Measurements from ENCODE around the gene COL25A1.
"Not testable (repeated sequence)": the region's sequence is repeated elsewhere in the genome, so short reads cannot be mapped to it uniquely, and the experiment has no call there.

The COL25A1 gene

DNA sequence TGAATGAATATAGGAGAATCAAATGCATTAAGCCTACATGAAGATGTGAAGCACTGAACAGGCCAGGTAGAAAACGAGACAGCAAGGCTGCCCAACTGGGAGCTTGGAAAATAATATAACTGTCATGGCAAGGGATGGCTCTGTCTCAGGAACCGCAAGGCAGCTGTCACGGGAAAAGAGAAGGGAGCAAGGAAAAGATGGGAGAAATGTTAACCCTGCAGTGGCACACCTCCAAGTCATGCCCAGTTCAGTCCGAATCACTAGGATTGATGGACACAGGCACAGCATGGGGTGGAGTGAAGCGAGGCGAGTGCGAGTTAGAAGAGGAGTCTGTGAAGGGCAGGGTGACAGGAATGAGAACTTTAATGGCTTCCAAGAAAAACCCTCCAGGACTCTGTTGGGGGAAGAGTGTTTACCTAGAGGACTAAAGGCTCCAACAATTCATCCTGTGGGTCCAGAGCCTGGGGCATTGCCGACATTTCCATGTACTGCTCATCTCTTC lies 395.5 kb downstream of the COL25A1 start:
- DNase-seq (ENCODE audit: low read depth in 2 of 2) = no peak

DNA sequence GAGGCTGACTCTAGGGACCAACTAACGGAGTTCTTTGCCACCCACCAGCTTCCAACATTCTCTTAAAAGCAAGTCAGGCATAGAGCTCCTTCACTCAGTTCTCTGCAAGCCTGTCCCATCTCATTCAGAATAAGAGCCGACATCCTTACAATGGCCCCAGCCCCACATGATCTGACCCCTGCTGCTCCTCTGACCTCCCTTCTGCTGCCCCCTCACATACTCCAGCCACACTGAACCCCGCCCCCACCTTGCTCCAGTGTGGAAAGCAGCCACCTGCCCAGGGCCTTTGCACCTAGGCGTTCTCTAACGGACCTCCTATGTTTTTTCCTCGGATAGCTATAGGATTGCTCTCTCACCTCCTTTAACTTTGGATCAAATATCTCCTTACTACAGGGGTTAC lies 396.5 kb downstream of the COL25A1 start:
- DNase-seq (ENCODE audit: low read depth in 2 of 2) = no peak

DNA sequence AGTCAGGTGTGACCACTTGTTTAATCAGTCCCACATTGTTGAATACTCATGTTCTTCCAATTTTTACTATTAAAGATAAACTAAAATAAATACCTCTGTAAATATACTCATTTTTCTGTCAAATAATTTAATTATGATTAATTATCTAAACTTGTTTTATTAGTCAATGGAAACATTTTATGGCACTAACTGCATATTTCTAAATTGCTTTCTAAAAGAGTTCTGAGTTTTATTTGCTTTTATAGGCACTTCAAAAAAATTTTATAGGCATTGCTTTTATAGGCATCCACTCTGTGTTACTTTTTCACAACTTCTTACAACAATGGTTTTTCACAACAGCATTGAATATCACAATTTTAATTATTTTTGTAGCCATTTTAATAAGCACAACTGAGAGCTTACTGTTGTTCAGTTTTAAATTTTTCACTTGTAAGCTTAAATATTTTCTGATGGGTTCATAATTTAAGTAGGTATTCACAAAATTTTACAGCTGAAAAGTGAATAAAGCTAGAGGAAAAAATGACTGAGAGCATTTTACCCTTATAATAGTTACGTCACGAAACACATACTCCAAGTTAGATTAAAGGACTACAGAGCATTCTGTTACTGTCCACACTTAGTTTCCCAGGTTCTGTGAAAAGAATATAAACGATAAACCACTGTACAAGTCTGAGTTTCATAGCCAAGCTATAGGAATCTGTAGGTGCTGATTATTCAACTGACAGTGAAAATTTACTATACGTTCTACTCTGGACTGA lies 398.8 kb downstream of the COL25A1 start:
- DNase-seq (ENCODE audit: low read depth in 2 of 2) = no peak

DNA sequence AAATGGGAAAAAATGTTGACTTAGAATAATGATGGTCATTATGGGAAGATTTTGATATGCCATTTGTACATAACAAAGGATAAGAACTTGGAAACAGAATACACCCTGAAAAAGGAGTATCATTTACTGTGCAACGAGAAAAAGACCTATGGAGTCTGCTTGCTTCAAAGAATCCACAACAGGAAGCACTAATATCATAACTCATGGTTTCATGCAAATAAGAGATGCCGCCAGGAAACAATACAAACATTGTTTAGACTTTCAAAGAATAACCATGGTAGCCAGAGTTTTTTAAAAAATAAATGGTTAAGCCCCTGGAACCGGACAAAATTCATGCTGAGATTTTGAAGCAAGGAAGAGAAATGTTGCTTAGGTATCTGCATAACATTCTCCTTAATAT lies 399.7 kb downstream of the COL25A1 start:
- no peak for DNase-seq (ENCODE audit: low read depth in 2 of 2)

DNA sequence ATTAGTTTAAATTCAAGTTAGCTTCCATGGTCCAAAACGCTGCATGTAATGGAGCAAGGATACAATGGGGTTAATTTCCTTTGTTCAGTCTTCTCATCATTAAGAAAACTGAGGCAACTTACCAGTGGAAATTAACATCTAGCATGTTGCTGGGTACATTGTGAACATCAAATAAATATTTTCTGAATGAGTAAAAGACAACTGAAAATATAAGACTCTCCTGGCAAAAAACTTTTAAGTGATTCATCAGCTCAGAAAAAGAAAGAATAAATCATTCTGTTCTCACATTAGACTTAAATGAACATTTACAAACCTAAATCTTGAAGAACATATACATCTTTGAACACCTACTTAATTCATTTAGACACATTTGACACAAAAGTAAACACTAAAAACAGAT lies 401.2 kb downstream of the COL25A1 start:
- no peak for DNase-seq (ENCODE audit: low read depth in 2 of 2)

DNA sequence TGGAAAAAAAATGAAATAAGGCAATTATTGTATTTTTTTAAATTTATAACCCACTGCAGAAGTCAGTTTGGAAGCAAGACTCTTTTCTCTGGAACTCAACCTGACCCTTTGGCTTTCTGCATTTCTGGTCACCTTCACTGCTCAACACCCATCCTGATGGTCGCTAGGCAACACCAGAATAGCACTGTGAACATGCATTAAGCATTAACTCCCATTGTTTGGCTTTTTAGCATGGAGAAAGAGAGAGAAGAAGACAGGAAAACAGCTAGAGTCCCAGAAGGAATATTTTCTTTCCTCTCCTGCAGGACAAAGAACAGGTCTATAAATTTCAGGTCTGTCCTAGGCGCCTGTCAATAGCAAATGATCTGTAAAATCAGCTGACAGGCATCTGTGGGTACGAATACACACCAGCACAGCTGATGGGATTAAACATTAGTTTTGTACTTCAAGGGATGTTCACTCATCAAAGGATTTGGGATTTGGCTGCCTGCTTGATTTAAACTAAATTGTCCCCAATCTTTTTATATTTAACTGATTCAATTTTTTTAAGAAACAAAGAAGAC lies 402.4 kb downstream of the COL25A1 start:
- DNase-seq (ENCODE audit: low read depth in 2 of 2) = no peak

DNA sequence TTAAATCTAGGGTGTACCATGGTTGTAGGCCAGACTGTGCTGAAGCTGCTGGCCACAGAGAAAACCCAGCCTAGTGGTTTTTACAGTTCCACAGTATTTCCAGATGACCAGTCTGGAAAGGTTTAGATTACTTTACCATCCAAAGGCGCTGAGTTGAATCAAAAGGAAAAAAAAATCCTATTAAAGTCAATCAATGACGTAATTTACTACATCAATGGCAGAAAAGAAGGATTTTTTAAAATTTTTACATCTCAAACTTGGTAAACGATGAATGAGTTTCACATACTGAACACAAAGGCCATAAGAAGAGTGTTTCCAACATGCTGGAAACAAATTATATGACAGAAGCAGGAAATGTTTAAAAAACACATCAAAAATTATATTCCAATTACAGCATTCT lies 409.0 kb downstream of the COL25A1 start:
- no peak for DNase-seq (ENCODE audit: low read depth in 2 of 2)

DNA sequence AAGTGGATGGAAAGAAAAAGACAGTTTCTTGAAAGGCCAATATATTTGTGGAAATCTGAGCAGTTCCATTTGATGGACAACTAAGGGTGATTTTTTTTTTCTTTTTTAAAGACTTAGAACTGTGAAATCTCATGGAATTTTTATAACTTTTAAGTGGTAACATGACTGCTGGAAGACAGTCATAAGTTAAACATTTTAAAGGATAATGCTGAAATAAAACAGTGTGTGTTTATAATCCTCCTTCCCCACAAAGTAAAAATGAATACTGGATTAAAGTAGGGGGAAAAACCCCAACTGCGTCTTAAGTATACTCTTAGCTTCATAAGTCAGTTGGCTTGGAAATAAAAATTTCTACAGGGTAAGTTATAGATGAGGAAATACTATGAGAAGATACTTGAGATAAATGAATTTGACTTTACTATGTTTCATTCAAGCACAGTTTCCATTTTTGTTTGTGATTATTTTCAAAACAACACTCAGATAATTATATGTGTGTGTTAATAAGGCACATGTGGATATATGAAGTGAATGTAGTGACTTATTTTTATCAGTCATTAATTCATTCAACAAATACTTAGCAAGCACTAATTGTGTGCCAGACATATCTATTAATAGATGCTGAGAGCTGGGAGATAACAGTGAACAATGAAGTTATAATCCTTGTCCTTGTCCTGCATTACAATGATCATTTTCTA lies 410.4 kb downstream of the COL25A1 start:
- no peak for DNase-seq (ENCODE audit: low read depth in 2 of 2)

DNA sequence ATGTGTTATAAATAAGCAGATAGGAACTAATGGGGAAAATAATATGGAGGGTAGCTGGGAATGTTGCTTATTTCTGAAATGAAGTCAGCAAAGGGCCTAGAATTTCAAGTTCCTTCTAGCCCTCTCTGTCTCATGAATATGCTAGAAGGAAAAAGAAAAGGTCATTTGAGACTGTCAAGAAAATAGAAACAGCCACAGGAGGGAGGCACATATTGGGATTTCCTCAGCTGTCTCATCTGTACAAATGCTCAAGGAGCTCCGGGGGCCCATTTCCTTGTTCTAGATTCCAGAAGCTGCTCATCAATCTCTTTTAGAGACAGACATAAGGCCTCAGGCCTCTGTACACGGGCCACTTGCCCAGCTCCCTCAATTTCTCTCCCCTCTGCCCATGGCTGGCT lies 412.0 kb downstream of the COL25A1 start:
- no peak for DNase-seq (ENCODE audit: low read depth in 2 of 2)

DNA sequence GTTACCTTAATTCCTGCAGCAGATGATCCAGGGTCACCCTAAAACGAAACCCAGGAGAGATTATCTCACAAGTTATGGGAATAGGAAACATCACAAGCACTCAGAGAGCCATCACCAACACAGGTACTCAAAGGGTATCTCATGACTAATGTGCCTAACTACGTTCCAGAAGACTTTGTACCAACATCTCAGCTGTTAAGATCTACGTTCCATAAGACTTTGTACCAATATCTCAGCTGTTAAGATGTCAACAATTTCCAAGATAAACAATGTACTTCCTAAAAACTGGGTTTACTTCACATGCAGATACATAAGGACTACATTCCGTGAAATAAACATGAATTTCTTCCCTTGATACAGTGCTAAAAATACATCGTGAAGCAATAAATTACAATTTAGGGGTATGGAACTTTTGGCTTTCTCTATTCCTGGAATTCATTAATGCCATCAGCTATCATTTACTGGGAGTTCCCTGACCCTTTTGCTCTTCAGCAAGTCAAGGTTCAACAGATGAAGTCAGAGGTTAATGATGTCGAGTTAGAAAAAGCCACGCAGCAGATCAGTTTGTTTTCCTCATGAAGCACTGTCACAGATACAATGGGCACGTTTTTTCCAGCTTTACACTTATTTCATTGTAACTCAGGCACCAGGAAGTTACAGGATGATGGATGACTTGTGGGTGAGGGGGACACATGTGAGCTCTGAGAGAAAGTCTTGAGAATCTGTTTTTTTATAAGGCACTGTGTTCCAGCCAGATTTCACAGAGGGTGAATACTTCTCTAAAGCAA lies 412.6 kb downstream of the COL25A1 start:
- DNase-seq (ENCODE audit: low read depth in 2 of 2) = no peak

DNA sequence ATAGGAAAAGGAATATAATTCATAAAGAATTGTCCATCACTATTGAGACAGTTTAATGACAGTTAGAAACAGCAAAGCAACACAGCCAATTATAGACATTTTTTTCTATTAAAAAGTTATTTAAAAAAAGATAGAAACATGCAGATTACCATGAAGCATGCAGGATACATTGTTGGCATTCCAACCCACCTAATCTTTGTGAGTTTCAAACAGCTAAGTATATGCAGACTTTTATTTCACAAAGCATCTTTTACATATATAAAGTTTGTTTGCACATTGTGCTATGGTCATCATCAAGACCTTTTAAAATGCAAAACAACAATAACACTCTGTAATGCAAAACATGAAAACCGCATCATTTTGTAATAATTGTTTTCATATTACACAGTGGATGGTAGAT lies 413.7 kb downstream of the COL25A1 start:
- DNase-seq (ENCODE audit: low read depth in 2 of 2) = no peak

DNA sequence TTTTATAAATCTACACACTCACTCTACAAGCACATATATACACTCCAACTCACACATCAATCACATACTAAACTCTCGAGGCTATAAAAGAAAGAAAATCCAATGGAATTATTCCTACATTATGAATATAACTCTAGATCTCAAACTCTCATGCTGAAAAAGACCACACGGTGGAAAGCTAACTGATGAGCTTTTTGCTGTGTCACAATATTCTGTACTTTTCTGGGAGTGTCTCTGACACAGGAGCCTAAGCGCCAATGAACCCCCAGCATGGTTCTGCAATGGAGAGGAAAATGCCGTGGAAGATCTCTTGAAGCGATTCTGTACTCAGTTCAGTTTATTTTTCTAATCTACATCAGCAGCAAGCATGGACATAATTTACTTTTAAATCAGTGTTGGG lies 415.4 kb downstream of the COL25A1 start:
- no peak for DNase-seq (ENCODE audit: low read depth in 2 of 2)

DNA sequence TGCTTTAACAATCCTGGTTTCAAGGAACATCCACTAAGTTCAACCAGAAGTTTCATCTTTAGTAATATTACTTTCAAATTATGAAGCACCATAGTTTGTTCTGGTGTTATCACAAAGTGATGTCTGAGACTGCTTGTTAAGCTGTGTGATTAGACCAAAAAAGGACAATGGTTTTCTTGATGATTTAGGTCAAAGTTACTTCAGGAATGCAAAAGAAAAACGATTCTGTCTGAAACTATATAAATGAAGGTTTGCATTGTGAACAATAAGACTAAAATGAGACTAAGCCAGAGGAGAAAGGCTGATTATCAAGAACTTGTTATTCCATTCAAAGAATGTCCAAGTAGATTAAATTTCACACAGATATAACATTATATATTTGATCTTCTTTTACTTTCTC lies 417.2 kb downstream of the COL25A1 start:
- no peak for DNase-seq (ENCODE audit: low read depth in 2 of 2)

DNA sequence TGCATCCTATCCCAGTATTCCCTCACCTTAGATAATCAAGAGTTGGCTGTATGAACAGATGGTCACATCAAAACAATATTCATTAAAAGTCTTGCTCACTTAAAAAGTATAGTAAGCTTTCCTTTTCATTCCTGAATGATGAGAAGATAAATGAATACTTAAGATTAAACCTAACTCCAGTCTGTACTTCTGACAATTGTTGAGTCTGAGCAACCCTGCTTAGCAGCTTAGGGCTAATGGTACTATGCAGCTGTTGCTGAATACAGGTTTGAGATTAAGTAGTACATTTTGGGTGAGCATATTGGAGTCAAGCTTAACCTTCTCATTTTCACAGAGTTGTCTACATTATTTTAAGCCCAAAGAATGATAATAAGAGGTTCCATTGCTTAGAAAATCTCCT lies 417.9 kb downstream of the COL25A1 start:
- DNase-seq (ENCODE audit: low read depth in 2 of 2) = no peak

DNA sequence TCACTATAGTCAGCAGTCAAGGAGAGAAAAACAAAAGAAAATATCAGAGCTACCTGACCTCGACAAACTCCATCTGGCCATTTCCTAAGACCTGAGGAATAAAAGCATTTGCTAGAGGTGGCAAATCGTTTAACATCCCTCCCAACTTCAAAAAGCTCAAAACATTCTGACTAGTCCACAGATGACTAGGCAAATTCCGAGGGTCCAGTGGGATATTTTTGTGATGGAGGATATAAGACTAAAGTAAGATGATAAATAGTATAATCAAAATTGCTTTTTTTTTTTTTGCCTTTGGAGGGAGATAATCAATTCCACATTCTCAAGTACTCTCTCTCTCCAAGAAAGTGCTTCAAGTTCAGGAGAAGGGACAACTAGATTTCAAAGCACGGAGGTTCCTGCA lies 420.5 kb downstream of the COL25A1 start:
- DNase-seq (ENCODE audit: low read depth in 2 of 2) = no peak

DNA sequence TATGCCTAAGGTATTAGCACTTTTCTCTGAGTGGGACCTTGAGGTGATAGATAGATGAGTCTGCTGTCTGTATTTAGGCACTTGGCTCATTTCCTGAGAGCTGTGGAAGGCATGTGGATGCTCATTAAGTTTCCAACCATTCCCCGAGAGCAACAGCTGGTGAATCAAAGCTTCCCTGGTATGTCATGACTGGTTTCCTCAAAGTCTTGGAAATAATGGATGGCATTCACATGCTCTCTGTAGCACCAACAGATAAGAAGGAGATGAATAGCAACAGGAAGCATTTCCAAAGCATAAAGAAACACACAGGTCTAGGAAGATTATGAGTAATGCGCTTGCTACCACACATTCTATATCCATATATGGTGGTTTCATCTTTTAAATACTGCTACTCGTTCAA lies 421.3 kb downstream of the COL25A1 start:
- DNase-seq (ENCODE audit: low read depth in 2 of 2) = no peak

DNA sequence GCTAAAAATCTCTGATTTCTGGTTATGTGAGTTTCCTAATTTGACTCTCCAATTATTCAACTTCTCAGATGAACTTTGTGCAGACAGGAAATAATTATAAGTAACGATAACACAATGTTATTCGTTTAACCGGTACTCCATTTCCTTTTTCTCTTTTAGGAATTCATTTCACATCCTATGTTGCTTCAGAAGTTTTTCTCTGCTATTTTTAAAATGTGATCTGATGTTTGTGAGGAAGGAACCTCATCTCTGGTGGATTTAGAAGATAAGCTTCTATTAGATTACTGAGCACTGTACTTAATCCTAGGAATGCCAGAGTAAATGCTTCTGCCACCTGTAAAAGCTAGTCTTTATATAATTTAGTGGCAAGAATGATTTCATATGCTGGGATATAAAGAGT lies 423.7 kb downstream of the COL25A1 start:
- DNase-seq (ENCODE audit: low read depth in 2 of 2) = no peak

DNA sequence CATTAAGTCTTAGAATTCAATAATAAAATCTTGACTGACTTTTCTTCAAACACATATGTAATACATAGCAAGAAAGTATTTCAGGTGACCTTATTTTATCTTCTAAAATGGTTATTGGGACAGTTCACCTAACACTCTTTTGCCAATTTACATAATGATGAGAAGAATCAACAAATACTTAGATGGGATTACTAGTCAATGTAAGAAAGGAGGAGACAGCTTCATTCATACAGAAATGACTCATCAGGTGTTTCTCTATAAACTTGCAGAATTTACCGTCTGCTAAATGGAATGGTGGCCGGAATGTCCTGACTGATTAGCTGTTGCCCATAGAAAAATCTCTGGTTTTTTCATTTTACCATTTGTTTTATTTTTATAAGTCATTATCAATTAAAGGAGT lies 424.6 kb downstream of the COL25A1 start:
- no peak for DNase-seq (ENCODE audit: low read depth in 2 of 2)

DNA sequence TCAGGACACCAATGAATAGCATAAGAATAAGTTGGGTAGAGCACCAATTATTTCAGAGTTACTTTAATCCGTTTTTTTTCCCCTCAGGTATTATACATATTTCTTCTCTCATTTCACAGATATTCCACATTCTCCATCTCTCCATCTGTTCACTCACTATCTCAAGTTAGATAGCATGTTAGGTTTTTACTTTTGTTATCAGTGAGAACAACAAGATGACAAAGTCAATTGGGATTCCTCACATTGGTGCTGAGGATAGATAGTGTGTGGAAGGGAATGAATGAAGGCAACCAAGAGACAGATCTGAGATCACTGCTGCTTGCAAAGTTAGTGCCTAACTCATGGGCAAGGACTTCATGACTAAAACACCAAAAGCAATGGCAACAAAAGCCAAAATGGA lies 427.7 kb downstream of the COL25A1 start:
- no peak for DNase-seq (ENCODE audit: low read depth in 2 of 2)

DNA sequence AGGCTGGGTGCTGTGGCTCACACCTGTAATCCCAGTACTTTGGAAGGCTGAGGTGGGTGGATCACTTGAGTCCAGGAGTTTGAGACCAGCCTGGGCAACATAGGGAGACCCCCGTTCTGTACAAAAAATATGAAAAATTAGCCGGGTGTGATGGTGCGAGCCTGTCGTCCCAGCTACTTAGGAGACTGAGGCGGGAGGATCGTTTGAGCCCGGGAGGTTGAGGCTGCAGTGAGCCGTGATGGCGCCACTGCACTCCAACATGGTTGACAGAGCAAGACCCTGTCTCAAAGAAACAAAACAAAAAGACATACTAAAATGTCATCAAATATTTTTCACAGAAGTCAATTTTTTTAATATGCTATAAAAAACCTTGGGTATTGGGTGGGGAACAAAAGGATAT lies 432.5 kb downstream of the COL25A1 start:
- DNase-seq (ENCODE audit: low read depth in 2 of 2) = not testable (repeated sequence)

DNA sequence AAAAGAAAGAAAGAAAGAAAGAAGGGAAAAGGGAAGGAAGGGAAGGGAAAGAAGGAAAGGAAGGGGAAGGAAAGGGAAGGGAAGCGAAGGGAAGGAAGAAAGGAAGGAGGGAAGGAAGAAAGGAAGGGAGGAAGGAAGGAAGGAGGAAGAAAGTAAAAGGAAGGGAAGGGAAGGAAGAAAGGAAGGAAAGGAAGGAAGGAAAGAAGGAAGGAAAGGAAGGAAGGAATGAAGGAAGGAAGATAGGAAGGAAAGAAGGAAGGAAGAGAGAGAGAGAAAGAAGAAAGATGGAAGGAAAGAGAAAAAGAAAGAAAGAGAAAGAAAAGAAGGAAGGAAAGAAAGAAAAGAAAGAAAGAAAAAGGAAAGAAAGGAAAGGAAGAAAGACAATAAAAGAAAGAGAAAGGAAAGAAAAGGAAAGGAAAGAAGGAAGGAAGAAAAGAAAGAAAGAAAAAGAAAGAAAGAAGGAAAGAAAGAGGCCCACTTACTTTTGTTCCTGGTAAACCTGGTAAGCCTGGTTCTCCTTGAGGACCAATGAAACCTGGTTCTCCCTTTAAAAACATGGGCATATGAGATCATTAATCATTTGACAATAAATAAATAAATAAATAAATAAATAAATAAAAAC lies 433.7 kb downstream of the COL25A1 start:
- no peak for DNase-seq (ENCODE audit: low read depth in 2 of 2)

DNA sequence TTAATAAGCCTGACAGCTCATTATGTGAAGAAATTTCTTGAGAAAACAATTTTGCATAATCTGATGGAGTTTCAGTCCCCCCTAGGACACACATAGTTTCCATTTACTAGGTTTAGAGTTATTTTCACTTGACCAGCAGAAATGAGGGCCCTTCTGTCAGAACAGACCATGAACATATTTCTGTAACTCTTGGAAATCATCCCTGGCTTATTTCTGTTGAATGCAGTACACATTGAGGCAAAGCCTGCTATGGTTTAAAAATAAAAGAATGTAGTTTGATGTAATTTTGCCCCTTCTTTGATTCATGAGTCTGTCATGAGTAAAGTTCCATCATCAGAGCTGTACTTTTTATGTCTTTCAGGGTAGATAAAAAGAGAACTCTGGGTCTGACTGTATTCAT lies 435.0 kb downstream of the COL25A1 start:
- no peak for DNase-seq (ENCODE audit: low read depth in 2 of 2)
